GM12865 (cell line): Measurements from ENCODE around the gene ACOXL.

Experiments used
- DNase-seq: peaks from one replicate; pipeline ENCODE4 v3.0.0; 2010; ENCODE audit warnings: low read depth
- H3K4me3 ChIP-seq: 2 replicates; pipeline ENCODE4 v1.5.1; 2011; ENCODE audit warnings: mild to moderate bottlenecking, low read depth, low read length, control low read depth
- TF ChIP-seq, protein P1 (sequence below): IDR thresholded peaks from 2 replicates; pipeline ENCODE4 v1.5.1; 2011; ENCODE audit warnings: low read length, control low read depth, low read depth, inconsistent platforms; ENCODE audit not compliant: insufficient read depth; ENCODE audit errors: missing control alignments

ACOXL gene

DNA sequence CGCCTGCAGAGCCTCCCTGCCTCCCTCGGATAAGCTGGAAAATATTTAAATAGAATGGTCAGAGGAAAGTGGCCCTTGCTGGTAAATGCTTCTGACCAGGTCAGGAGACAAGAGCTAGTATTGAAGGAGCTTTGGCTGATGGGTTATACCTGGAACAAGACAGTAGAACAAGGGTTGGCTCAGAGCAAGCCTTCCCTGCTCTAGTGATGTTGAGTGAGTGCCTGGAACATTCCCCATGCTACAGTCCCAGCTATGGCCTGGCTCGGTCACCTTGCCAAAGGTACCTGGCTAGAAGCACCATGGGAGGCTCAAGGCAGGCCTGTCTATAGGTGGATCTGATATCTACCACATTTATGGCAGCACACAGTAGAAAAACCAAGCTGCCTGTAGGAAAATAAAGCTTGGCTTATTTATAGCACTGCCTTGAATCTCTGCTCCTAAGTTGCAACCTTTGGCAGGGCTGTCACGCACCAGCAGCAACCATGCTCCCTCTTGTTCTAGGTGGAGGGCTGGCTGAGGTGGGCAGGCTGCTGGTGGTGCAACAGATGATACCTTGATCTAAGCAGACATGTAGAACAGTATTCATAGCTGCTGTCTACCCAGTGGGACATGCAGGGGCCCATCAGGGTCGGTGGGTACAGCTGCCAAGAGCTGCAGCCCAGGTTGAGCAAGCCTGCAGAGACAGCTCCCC lies 321.6 kb downstream of the ACOXL start:
- TF ChIP-seq, protein P1, sequence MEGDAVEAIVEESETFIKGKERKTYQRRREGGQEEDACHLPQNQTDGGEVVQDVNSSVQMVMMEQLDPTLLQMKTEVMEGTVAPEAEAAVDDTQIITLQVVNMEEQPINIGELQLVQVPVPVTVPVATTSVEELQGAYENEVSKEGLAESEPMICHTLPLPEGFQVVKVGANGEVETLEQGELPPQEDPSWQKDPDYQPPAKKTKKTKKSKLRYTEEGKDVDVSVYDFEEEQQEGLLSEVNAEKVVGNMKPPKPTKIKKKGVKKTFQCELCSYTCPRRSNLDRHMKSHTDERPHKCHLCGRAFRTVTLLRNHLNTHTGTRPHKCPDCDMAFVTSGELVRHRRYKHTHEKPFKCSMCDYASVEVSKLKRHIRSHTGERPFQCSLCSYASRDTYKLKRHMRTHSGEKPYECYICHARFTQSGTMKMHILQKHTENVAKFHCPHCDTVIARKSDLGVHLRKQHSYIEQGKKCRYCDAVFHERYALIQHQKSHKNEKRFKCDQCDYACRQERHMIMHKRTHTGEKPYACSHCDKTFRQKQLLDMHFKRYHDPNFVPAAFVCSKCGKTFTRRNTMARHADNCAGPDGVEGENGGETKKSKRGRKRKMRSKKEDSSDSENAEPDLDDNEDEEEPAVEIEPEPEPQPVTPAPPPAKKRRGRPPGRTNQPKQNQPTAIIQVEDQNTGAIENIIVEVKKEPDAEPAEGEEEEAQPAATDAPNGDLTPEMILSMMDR, result no peak

DNA sequence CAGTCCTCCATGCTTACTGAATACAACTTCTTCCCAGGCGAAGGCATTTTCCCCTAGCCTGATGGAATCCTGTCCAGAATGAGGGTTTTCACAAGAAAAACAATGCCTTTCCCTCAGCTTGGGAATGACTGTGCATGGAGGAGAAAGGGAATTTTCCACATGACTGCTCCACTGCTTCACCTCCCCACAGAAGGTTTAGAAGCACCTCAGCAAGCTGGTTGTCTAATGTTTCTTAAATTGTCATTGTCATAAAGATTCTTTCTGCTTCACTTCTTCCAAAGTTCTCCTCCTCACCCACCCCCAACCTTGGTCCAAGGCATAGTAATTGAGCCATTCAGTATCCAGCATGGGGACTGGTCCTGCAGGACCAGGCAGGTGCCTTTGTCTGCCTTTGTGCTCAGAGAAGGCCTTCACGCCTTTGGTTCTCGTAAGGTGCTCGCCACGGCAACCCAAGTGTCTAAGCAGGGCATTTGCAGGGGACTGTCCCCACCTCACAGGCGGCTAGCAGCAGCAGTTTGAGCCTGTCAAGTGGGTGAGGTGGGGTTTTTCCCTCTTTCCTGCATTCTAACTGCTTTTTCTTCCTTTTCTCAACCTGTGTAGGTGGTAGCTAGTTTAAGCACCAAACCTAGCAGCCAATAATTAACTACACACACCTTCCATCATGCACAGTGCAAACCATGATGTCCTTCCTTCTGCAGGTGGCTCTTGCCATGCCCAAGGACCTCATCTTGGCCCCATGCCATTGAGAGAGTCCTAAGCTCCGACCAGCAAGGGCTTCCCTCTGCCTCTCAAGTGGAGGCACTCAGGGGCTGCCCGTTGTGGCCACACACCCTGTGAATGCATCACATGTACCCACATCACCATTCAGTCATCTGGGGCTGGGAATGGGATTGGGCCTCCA lies 322.7 kb downstream of the ACOXL start:
- H3K4me3 ChIP-seq, result no peak overlapping the region
- peak; percentile 69 for DNase-seq
- TF ChIP-seq, protein P1, result no peak

More for the DNA sequence above, 321.6 kb downstream of the ACOXL start:
- no peak for DNase-seq
- H3K4me3 ChIP-seq, result no peak overlapping the region

DNA sequence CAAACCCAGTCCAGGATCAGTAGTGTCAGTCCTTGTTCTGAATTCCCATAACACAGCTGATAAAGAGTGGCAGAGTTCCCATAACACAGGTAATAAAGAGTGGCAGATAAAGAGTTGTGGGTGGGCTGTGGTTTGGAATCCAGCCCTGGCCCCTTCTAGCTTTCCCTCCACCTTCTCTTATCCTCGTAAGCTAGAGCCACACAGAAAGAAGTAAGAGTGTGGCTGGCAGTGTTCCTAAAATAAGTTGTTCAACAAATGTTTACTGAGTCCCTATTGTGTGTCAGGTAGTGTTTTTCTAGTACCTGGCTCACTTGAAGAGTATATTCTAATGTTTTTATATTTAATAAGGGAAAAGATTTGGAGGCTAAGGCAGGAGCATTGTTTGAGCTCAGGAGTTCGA lies 323.4 kb downstream of the ACOXL start:
- no peak overlapping the region for H3K4me3 ChIP-seq
- DNase-seq, result no peak
- TF ChIP-seq, protein P1, result no peak

DNA sequence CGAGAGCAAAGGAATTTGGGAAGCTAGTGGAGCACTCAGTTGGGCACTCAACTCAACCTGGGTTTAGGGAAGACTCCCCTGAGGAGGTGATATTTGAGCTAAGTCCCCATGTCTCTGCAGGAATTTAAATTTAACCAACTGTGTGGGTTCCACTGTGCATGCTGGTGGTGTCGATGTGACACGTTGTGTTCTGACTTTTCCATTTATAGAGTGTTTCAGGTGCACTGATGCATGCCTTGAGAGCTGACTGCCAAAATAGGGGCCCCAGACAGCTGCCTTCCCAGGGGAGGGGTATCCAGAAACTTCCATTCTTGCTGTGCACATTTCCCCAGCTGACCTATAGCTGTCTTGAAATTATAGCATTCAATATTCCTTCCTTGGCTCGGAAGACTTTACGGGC lies 324.7 kb downstream of the ACOXL start:
- peak; percentile 39 for DNase-seq
- TF ChIP-seq, protein P1, result no peak
- H3K4me3 ChIP-seq, result no peak overlapping the region

DNA sequence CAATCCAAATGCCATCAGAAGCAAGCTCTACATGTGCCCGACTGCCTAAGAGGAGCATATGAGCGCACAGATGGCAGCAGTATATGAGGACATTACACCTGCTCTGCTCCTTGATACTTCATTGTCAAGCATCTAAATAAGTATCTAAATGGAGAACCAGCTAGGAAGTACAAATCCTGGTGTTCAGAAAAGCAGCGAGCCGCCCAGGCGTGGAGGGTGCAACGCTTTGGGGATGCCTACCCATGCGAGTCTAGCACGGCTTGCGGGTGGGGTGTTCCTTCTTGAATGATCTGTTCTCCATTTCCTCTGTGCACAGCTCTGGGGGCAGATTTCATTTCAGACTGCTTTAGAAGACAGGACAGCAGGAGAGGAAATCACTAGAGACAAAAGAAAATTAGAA lies 325.3 kb downstream of the ACOXL start:
- no peak overlapping the region for H3K4me3 ChIP-seq
- DNase-seq, result peak; percentile 34
- TF ChIP-seq, protein P1, result no peak

DNA sequence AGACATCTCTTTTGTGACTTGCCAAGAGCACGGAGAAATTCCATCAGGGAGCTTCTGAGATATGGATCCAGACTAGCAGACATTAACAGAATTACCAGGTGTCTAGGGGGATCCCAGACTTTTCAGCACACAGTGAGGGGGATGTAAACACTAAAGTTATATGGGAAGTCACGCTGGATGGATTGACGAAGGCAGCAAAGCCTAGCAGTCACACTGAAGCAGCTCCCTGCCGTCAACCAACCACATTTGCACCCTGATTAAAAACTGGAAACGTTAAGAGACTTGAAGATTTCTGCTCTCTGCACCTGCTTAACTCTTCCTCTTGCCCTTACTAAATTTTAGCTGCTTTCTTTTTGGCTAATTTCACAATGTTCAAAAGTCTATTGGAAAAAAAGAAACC lies 325.9 kb downstream of the ACOXL start:
- TF ChIP-seq, protein P1, result no peak
- DNase-seq, result no peak
- H3K4me3 ChIP-seq, result no peak overlapping the region

DNA sequence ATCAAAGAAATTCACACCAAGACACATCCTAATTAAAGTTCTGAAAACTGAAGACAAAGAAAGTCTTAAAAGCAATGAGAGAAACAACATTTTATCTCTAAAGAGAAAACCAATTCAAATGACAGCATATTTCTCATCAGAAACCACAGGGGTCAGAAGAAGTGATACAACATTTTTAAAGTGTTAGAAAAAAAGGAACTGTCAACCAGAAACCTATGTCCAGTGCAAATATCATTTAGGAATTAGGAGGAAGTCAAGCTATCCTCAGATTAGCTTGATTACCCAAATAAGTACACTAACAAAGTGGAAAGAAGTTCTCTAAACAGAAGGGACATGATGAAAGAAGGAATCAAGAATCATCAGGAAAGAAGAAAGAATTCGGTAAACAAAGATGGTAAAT lies 328.8 kb downstream of the ACOXL start:
- no peak for DNase-seq
- H3K4me3 ChIP-seq, result no peak overlapping the region
- TF ChIP-seq, protein P1, result no peak
